ENCODE measurements around the gene APOL1. TPM values are rescaled to one million over a fixed set of nuclear protein-coding genes. Genes with fewer than 3 reads are reported as not detected.

Gene APOL1
- total and polyA plus RNA-seq, 2 of the 13 experiments (the other 11 are each of a cell fraction or from before 2014, with no cell fraction given) = 20.3 to 75.0 TPM

DNA sequence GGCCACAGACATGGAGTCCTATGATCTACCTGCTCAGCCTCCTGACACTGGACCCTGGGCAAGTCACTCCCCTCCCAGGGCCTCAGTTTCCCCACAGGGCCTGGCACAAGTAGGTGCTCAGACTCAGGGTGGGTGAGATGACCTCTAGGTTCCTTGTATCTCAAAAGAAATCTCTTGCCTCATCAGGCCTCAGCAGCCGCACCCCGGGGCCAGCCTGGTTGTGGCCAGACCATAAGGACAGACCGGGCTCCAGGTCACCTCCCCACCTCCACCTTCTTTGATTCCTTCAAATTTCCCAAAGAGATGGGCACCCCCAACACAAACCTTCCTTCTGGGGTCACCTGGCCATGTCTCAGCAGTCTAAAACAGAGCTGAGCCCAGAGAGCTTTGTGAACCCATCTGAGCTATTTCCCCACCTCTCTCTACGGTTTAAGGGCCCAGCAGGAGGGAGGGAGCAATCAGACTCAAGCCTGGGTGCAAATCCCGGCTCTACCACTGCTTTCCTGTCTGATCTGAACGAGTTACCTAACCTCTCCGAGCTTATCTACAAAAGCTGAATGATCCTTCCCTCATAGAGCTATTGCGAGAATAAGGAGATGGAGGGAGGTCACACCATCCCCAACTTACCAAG is 48.8 kb upstream of the APOL1 start (continued):
- TF ChIP-seq, protein P1, sequence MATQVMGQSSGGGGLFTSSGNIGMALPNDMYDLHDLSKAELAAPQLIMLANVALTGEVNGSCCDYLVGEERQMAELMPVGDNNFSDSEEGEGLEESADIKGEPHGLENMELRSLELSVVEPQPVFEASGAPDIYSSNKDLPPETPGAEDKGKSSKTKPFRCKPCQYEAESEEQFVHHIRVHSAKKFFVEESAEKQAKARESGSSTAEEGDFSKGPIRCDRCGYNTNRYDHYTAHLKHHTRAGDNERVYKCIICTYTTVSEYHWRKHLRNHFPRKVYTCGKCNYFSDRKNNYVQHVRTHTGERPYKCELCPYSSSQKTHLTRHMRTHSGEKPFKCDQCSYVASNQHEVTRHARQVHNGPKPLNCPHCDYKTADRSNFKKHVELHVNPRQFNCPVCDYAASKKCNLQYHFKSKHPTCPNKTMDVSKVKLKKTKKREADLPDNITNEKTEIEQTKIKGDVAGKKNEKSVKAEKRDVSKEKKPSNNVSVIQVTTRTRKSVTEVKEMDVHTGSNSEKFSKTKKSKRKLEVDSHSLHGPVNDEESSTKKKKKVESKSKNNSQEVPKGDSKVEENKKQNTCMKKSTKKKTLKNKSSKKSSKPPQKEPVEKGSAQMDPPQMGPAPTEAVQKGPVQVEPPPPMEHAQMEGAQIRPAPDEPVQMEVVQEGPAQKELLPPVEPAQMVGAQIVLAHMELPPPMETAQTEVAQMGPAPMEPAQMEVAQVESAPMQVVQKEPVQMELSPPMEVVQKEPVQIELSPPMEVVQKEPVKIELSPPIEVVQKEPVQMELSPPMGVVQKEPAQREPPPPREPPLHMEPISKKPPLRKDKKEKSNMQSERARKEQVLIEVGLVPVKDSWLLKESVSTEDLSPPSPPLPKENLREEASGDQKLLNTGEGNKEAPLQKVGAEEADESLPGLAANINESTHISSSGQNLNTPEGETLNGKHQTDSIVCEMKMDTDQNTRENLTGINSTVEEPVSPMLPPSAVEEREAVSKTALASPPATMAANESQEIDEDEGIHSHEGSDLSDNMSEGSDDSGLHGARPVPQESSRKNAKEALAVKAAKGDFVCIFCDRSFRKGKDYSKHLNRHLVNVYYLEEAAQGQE (IDR thresholded peaks at IDR 0.05; ENCODE audit: borderline replicate concordance in 1 of 2, low read depth in 1 of 2, low read length in 2 of 2) = no peak
- no peak for TF ChIP-seq EED (CRISPR knock-in tag; IDR thresholded peaks at IDR 0.05)
- no peak for TF ChIP-seq ATAD3A (CRISPR knock-in tag; IDR thresholded peaks at IDR 0.05)
- TF ChIP-seq, protein P2, sequence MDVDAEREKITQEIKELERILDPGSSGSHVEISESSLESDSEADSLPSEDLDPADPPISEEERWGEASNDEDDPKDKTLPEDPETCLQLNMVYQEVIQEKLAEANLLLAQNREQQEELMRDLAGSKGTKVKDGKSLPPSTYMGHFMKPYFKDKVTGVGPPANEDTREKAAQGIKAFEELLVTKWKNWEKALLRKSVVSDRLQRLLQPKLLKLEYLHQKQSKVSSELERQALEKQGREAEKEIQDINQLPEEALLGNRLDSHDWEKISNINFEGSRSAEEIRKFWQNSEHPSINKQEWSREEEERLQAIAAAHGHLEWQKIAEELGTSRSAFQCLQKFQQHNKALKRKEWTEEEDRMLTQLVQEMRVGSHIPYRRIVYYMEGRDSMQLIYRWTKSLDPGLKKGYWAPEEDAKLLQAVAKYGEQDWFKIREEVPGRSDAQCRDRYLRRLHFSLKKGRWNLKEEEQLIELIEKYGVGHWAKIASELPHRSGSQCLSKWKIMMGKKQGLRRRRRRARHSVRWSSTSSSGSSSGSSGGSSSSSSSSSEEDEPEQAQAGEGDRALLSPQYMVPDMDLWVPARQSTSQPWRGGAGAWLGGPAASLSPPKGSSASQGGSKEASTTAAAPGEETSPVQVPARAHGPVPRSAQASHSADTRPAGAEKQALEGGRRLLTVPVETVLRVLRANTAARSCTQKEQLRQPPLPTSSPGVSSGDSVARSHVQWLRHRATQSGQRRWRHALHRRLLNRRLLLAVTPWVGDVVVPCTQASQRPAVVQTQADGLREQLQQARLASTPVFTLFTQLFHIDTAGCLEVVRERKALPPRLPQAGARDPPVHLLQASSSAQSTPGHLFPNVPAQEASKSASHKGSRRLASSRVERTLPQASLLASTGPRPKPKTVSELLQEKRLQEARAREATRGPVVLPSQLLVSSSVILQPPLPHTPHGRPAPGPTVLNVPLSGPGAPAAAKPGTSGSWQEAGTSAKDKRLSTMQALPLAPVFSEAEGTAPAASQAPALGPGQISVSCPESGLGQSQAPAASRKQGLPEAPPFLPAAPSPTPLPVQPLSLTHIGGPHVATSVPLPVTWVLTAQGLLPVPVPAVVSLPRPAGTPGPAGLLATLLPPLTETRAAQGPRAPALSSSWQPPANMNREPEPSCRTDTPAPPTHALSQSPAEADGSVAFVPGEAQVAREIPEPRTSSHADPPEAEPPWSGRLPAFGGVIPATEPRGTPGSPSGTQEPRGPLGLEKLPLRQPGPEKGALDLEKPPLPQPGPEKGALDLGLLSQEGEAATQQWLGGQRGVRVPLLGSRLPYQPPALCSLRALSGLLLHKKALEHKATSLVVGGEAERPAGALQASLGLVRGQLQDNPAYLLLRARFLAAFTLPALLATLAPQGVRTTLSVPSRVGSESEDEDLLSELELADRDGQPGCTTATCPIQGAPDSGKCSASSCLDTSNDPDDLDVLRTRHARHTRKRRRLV (CRISPR knock-in tag; IDR thresholded peaks at IDR 0.05) = no peak
- TF ChIP-seq ZNF772 (CRISPR knock-in tag; IDR thresholded peaks at IDR 0.05) = no peak
- TF ChIP-seq, protein P3, sequence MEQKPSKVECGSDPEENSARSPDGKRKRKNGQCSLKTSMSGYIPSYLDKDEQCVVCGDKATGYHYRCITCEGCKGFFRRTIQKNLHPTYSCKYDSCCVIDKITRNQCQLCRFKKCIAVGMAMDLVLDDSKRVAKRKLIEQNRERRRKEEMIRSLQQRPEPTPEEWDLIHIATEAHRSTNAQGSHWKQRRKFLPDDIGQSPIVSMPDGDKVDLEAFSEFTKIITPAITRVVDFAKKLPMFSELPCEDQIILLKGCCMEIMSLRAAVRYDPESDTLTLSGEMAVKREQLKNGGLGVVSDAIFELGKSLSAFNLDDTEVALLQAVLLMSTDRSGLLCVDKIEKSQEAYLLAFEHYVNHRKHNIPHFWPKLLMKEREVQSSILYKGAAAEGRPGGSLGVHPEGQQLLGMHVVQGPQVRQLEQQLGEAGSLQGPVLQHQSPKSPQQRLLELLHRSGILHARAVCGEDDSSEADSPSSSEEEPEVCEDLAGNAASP (CRISPR knock-in tag; IDR thresholded peaks at IDR 0.05; ENCODE audit: borderline replicate concordance) = no peak
